Stimulated activated naive CD8-positive, alpha-beta T cell treated with anti-CD3 and anti-CD28 coated beads, Interleukin-15, Interleukin-2, amounts not matched to agents 100 ng/mL and 50 ng/mL, for 24 hours (primary cell): ENCODE data around the gene TECPR2.

Experiments used
- H3K27ac Mint-ChIP-seq: one replicate; pipeline ENCODE4 v1.8.0; 2021; ENCODE audit warnings: mild to moderate bottlenecking, mixed read lengths
- H3K27me3 Mint-ChIP-seq: one replicate; pipeline ENCODE4 v1.8.0; 2021; ENCODE audit warnings: mixed read lengths
- H3K36me3 Mint-ChIP-seq: one replicate; pipeline ENCODE4 v1.8.0; 2021; ENCODE audit warnings: low read depth, mixed read lengths
- H3K4me1 Mint-ChIP-seq: one replicate; pipeline ENCODE4 v1.8.0; 2021; ENCODE audit warnings: low read depth, mixed read lengths
- H3K4me3 Mint-ChIP-seq: one replicate; pipeline ENCODE4 v1.8.0; 2021; ENCODE audit warnings: mild to moderate bottlenecking, mixed read lengths
- H3K9me3 Mint-ChIP-seq: one replicate; pipeline ENCODE4 v1.8.0; 2021; ENCODE audit warnings: mixed read lengths

Gene TECPR2

GRCh38 chr14:102419276-102419675 lies 56.5 kb downstream of the TECPR2 start:
- no peaks in the 10 kb centered on the region for H3K36me3 Mint-ChIP-seq
- H3K27me3 Mint-ChIP-seq = no peaks in the 10 kb centered on the region
- H3K4me1 Mint-ChIP-seq = no peaks in the 10 kb centered on the region
- no peak overlapping the region for H3K4me3 Mint-ChIP-seq
- H3K9me3 Mint-ChIP-seq = no peaks in the 10 kb centered on the region
- no peak overlapping the region for H3K27ac Mint-ChIP-seq

GRCh38 chr14:102419716-102420115 lies 57.0 kb downstream of the TECPR2 start:
- H3K27me3 Mint-ChIP-seq = no peaks in the 10 kb centered on the region
- no peaks in the 10 kb centered on the region for H3K36me3 Mint-ChIP-seq
- no peaks in the 10 kb centered on the region for H3K4me1 Mint-ChIP-seq
- no peak overlapping the region for H3K4me3 Mint-ChIP-seq
- no peaks in the 10 kb centered on the region for H3K9me3 Mint-ChIP-seq
- H3K27ac Mint-ChIP-seq = no peak overlapping the region

- no peaks in the 10 kb centered on the region for H3K36me3 Mint-ChIP-seq
- no peak overlapping the region for H3K4me3 Mint-ChIP-seq
- no peaks in the 10 kb centered on the region for H3K27me3 Mint-ChIP-seq
- no peaks in the 10 kb centered on the region for H3K4me1 Mint-ChIP-seq
- H3K27ac Mint-ChIP-seq = no peak overlapping the region
- H3K9me3 Mint-ChIP-seq = no peaks in the 10 kb centered on the region
Measured at GRCh38 chr14:102421411-102422057, 58.8 kb downstream of the TECPR2 start.

- no peak overlapping the region for H3K27ac Mint-ChIP-seq
- H3K9me3 Mint-ChIP-seq = no peaks in the 10 kb centered on the region
- no peak overlapping the region for H3K4me3 Mint-ChIP-seq
- no peaks in the 10 kb centered on the region for H3K27me3 Mint-ChIP-seq
- no peaks in the 10 kb centered on the region for H3K4me1 Mint-ChIP-seq
- peaks cover 10% of the 10 kb centered on the region for H3K36me3 Mint-ChIP-seq
Measured at GRCh38 chr14:102424520-102424919, 61.8 kb downstream of the TECPR2 start.

- Mint-ChIP-seq H3K9me3 (no peaks in the 10 kb centered on the region), H3K27me3 (no peaks in the 10 kb centered on the region), H3K4me1 (no peaks in the 10 kb centered on the region), H3K36me3 (peaks cover 10% of the 10 kb centered on the region), H3K4me3 (no peak overlapping the region), H3K27ac (no peak overlapping the region)
Measured at GRCh38 chr14:102424923-102425322, 62.2 kb downstream of the TECPR2 start.

- no peak overlapping the region for H3K27ac Mint-ChIP-seq
- H3K36me3 Mint-ChIP-seq = peaks cover 10% of the 10 kb centered on the region
- H3K4me1 Mint-ChIP-seq = no peaks in the 10 kb centered on the region
- H3K9me3 Mint-ChIP-seq = no peaks in the 10 kb centered on the region
- no peak overlapping the region for H3K4me3 Mint-ChIP-seq
- no peaks in the 10 kb centered on the region for H3K27me3 Mint-ChIP-seq
Measured at GRCh38 chr14:102426796-102427195, 64.1 kb downstream of the TECPR2 start.

GRCh38 chr14:102427642-102428041 lies 64.9 kb downstream of the TECPR2 start:
- no peaks in the 10 kb centered on the region for H3K27me3 Mint-ChIP-seq
- H3K4me3 Mint-ChIP-seq = no peak overlapping the region
- H3K27ac Mint-ChIP-seq = no peak overlapping the region
- no peaks in the 10 kb centered on the region for H3K9me3 Mint-ChIP-seq
- H3K4me1 Mint-ChIP-seq = no peaks in the 10 kb centered on the region
- H3K36me3 Mint-ChIP-seq = peaks cover 10% of the 10 kb centered on the region

GRCh38 chr14:102430212-102430908 lies 67.6 kb downstream of the TECPR2 start:
- no peak overlapping the region for H3K27ac Mint-ChIP-seq
- H3K36me3 Mint-ChIP-seq = peaks cover 10% of the 10 kb centered on the region
- no peaks in the 10 kb centered on the region for H3K27me3 Mint-ChIP-seq
- H3K4me1 Mint-ChIP-seq = no peaks in the 10 kb centered on the region
- no peak overlapping the region for H3K4me3 Mint-ChIP-seq
- no peaks in the 10 kb centered on the region for H3K9me3 Mint-ChIP-seq

- peaks cover 10% of the 10 kb centered on the region for H3K36me3 Mint-ChIP-seq
- H3K27ac Mint-ChIP-seq = no peak overlapping the region
- H3K9me3 Mint-ChIP-seq = no peaks in the 10 kb centered on the region
- H3K27me3 Mint-ChIP-seq = no peaks in the 10 kb centered on the region
- H3K4me3 Mint-ChIP-seq = no peak overlapping the region
- H3K4me1 Mint-ChIP-seq = no peaks in the 10 kb centered on the region
Measured at GRCh38 chr14:102431751-102432150, 69.0 kb downstream of the TECPR2 start.

- Mint-ChIP-seq H3K4me3 (no peak overlapping the region), H3K4me1 (no peaks in the 10 kb centered on the region), H3K9me3 (no peaks in the 10 kb centered on the region), H3K27ac (no peak overlapping the region), H3K36me3 (no peaks in the 10 kb centered on the region), H3K27me3 (no peaks in the 10 kb centered on the region)
Measured at GRCh38 chr14:102434647-102435175, 72.0 kb downstream of the TECPR2 start.

- Mint-ChIP-seq H3K4me1 (no peaks in the 10 kb centered on the region), H3K9me3 (no peaks in the 10 kb centered on the region), H3K27me3 (no peaks in the 10 kb centered on the region), H3K36me3 (peaks cover 13% of the 10 kb centered on the region), H3K4me3 (no peak overlapping the region), H3K27ac (no peak overlapping the region)
Measured at GRCh38 chr14:102437997-102438915, 75.5 kb downstream of the TECPR2 start.

GRCh38 chr14:102439556-102439955 lies 76.8 kb downstream of the TECPR2 start:
- Mint-ChIP-seq H3K4me3 (no peak overlapping the region), H3K4me1 (no peaks in the 10 kb centered on the region), H3K27ac (no peak overlapping the region), H3K9me3 (no peaks in the 10 kb centered on the region), H3K36me3 (peaks cover 13% of the 10 kb centered on the region), H3K27me3 (no peaks in the 10 kb centered on the region)

- no peaks in the 10 kb centered on the region for H3K4me1 Mint-ChIP-seq
- no peaks in the 10 kb centered on the region for H3K27me3 Mint-ChIP-seq
- no peaks in the 10 kb centered on the region for H3K9me3 Mint-ChIP-seq
- no peak overlapping the region for H3K4me3 Mint-ChIP-seq
- H3K27ac Mint-ChIP-seq = no peak overlapping the region
- peaks cover 13% of the 10 kb centered on the region for H3K36me3 Mint-ChIP-seq
Measured at GRCh38 chr14:102440392-102440791, 77.7 kb downstream of the TECPR2 start.

GRCh38 chr14:102442241-102443211 lies 79.8 kb downstream of the TECPR2 start:
- H3K27me3 Mint-ChIP-seq = no peaks in the 10 kb centered on the region
- H3K4me3 Mint-ChIP-seq = no peak overlapping the region
- H3K36me3 Mint-ChIP-seq = peaks cover 13% of the 10 kb centered on the region
- H3K9me3 Mint-ChIP-seq = no peaks in the 10 kb centered on the region
- no peaks in the 10 kb centered on the region for H3K4me1 Mint-ChIP-seq
- no peak overlapping the region for H3K27ac Mint-ChIP-seq
